GM10248 (cell line): ENCODE results near the gene RCBTB2.

ENCODE experiments used
- CTCF ChIA-PET: fragments of 300-600 bp; sonication (Branson Sonifier 250); formaldehyde crosslinking; extraction: SDS; loops from one replicate; lab custom pipeline; 2021; ENCODE audit warnings: antibody characterized with exemption; lab: Yijun Ruan, JAX
- POLR2A ChIA-PET: fragments of 350-650 bp; sonication (Branson Sonifier 250); formaldehyde crosslinking; extraction: SDS; loops from one replicate; lab custom pipeline; 2020; ENCODE audit warnings: antibody characterized with exemption; lab: Yijun Ruan, JAX
- DNase-seq: peaks from one replicate; pipeline ENCODE4 v3.0.0; 2012; ENCODE audit errors: extremely low spot score
- CTCF ChIP-seq: IDR thresholded peaks from 2 replicates; pipeline ENCODE4 v1.5.1; 2012; ENCODE audit warnings: mild to moderate bottlenecking, low read depth; ENCODE audit errors: extremely low read depth, missing control alignments, control extremely low read depth

The RCBTB2 gene

GRCh38 chr13:48571126-48571913 lies 38.4 kb upstream of the RCBTB2 start:
- no peak for DNase-seq
- ChIA-PET CTCF (interaction anchor here (0.9 to 2.7 kb wide), 3 partner anchors 8 to 444 kb away, joined by 3 to 27 read pairs (median 3); no protein-coding TSS in a partner anchor), POLR2A (no interaction called here)
- no peak for TF ChIP-seq CTCF

GRCh38 chr13:48570216-48570828 lies 37.4 kb upstream of the RCBTB2 start:
- ChIA-PET POLR2A (no interaction called here), CTCF (interaction anchor here (0.7 to 2.7 kb wide), 6 partner anchors 9 to 1731 kb away, joined by 3 to 27 read pairs (median 3); no protein-coding TSS in a partner anchor)
- TF ChIP-seq CTCF: no peak
- DNase-seq: no peak

- DNase-seq: no peak
- TF ChIP-seq CTCF: no peak
- CTCF ChIA-PET: interaction anchor here (0.7 to 2.7 kb wide), 4 partner anchors 10 to 1729 kb away, joined by 3 to 27 read pairs (median 3); no protein-coding TSS in a partner anchor
- POLR2A ChIA-PET: no interaction called here
Observed at GRCh38 chr13:48569104-48569666, 36.3 kb upstream of the RCBTB2 start.

- DNase-seq: no peak
- ChIA-PET POLR2A (no interaction called here), CTCF (interaction anchor here (1.6 kb wide), 1 partner anchor 10 kb away, joined by 12 read pairs; no protein-coding TSS in a partner anchor)
- no peak for TF ChIP-seq CTCF
Observed at GRCh38 chr13:48568370-48569103, 35.7 kb upstream of the RCBTB2 start.

GRCh38 chr13:48567515-48568369 lies 34.9 kb upstream of the RCBTB2 start:
- CTCF ChIA-PET: interaction anchor here (1.2 to 1.6 kb wide), 2 partner anchors 11 to 233 kb away, joined by 3 to 12 read pairs; no protein-coding TSS in a partner anchor
- no peak for TF ChIP-seq CTCF
- POLR2A ChIA-PET: no interaction called here
- no peak for DNase-seq
